Activated T-cell treated with anti-CD3 and anti-CD28 coated beads, Interleukin-2, amount 50 U/mL, for 4 hours (primary cell): ENCODE results near the gene EPHB1. TPM values are rescaled to one million over a fixed set of nuclear protein-coding genes. Genes with fewer than 3 reads are reported as not detected.

Experiments used
- ATAC-seq, 2 donors: fragments of 200-7000 bp; cut with Tn5 transposase; one replicate each; pipeline ENCODE4 v1.10.0; 2021
- DNase-seq: peaks from one replicate; pipeline ENCODE4 v3.0.0-alpha.2; 2020
- H3K27me3 Mint-ChIP-seq: one replicate; pipeline ENCODE4 v1.8.0; 2021; ENCODE audit warnings: low read depth, mixed read lengths
- H3K36me3 Mint-ChIP-seq: one replicate; pipeline ENCODE4 v1.8.0; 2022; ENCODE audit warnings: mixed read lengths; ENCODE audit not compliant: insufficient read depth
- H3K4me1 Mint-ChIP-seq: one replicate; pipeline ENCODE4 v1.8.0; 2021; ENCODE audit warnings: low read depth, mixed read lengths
- H3K4me3 Mint-ChIP-seq: one replicate; pipeline ENCODE4 v1.8.0; 2021; ENCODE audit warnings: mild to moderate bottlenecking, moderate library complexity, mixed read lengths
- H3K9me3 Mint-ChIP-seq: one replicate; pipeline ENCODE4 v1.8.0; 2021; ENCODE audit warnings: mixed read lengths
- total RNA-seq, 3 donors: library from RNA; stranded (reverse); gene quantifications; one replicate each; pipeline ENCODE4 v1.2.1, GENCODE V29; 2021

Gene EPHB1
- total RNA-seq, 3 donors from 2014 or later: 0.50 to 0.71 (median 0.68) TPM

DNA sequence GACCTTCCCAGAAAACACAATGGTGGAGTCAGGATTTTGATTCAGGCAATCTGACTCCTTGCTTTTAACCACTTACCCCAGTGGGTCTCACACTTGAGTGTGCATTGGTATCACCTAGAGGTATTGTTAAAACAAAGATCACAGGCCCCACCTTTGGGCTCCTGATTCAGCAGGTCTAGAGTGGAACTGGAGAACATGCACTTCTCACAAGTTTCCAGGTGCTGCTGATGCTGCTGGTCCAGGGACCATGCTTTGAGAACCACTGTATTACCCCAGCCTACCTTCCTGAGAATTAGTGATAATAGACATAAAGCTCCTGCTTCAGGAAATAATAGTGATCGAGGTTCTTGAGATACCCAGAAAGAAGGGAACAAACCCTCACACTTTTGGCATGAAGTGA is 466.9 kb downstream of the EPHB1 start:
- H3K36me3 Mint-ChIP-seq: no peaks in the 10 kb centered on the region
- peaks cover 3% of the 10 kb centered on the region for H3K27me3 Mint-ChIP-seq
- no peaks in the 10 kb centered on the region for H3K4me1 Mint-ChIP-seq
- no peaks in the 10 kb centered on the region for H3K9me3 Mint-ChIP-seq
- no peak overlapping the region for H3K4me3 Mint-ChIP-seq
- no peak for DNase-seq
- no peak for ATAC-seq

DNA sequence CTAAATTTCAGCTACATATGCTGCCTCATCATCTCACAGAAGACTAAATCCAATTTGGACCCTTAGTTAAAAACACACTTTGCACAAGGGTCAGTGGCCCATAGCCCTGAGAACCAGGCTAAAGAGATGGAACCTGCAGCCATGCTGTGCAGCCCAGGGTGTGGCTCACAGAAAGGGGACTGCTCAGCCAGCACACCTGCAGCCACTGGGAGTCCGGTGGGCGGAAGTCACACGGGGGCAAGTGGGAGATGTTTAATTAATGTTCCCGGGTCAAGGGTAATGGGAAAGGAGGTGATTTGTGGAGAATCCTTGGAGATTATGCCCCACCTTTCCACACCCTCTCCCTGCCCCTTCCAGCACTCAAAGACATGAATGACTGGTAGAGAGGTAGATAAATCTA is 467.4 kb downstream of the EPHB1 start:
- DNase-seq (no peak), ATAC-seq (no peak)
- Mint-ChIP-seq H3K4me3 (no peak overlapping the region), H3K36me3 (no peaks in the 10 kb centered on the region), H3K4me1 (no peaks in the 10 kb centered on the region), H3K9me3 (no peaks in the 10 kb centered on the region), H3K27me3 (peaks cover 3% of the 10 kb centered on the region)

DNA sequence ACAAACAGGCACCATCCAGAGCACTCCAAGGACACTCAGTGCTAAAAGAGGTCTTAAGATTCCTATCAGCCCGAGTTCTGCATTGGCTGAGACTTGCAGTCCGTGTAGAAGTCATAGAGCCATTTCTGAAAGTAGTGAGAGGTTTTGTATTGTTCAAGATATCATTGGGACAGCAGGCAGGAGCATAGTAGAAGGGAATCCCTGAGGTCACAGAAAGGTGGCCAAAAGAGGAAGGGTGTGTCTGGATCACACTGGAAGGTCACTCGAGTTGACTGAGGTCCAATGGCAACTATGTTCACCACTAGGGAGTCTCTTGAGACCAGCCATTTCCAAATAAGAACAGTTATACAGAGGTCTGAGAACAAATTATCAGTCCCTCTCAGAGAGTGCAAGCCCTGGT is 468.3 kb downstream of the EPHB1 start:
- Mint-ChIP-seq H3K27me3 (peaks cover 3% of the 10 kb centered on the region), H3K9me3 (no peaks in the 10 kb centered on the region), H3K36me3 (no peaks in the 10 kb centered on the region), H3K4me1 (no peaks in the 10 kb centered on the region), H3K4me3 (no peak overlapping the region)
- no peak for ATAC-seq
- DNase-seq: no peak

GRCh38 chr3:135267487-135267886 is 472.4 kb downstream of the EPHB1 start:
- no peak for DNase-seq
- H3K4me1 Mint-ChIP-seq: no peaks in the 10 kb centered on the region
- H3K4me3 Mint-ChIP-seq: no peak overlapping the region
- no peak for ATAC-seq
- H3K27me3 Mint-ChIP-seq: peaks cover 1% of the 10 kb centered on the region
- no peaks in the 10 kb centered on the region for H3K36me3 Mint-ChIP-seq
- no peaks in the 10 kb centered on the region for H3K9me3 Mint-ChIP-seq

- H3K27me3 Mint-ChIP-seq: no peaks in the 10 kb centered on the region
- no peak overlapping the region for H3K4me3 Mint-ChIP-seq
- DNase-seq: no peak
- no peaks in the 10 kb centered on the region for H3K4me1 Mint-ChIP-seq
- no peaks in the 10 kb centered on the region for H3K36me3 Mint-ChIP-seq
- ATAC-seq: no peak
- H3K9me3 Mint-ChIP-seq: no peaks in the 10 kb centered on the region
These were observed 474.0 kb downstream of the EPHB1 start for GRCh38 chr3:135268941-135269532.

- Mint-ChIP-seq H3K9me3 (no peaks in the 10 kb centered on the region), H3K27me3 (no peaks in the 10 kb centered on the region), H3K4me1 (no peaks in the 10 kb centered on the region), H3K36me3 (no peaks in the 10 kb centered on the region), H3K4me3 (no peak overlapping the region)
- DNase-seq: no peak
- ATAC-seq: no peak
These were observed 476.3 kb downstream of the EPHB1 start for GRCh38 chr3:135271177-135272025.

DNA sequence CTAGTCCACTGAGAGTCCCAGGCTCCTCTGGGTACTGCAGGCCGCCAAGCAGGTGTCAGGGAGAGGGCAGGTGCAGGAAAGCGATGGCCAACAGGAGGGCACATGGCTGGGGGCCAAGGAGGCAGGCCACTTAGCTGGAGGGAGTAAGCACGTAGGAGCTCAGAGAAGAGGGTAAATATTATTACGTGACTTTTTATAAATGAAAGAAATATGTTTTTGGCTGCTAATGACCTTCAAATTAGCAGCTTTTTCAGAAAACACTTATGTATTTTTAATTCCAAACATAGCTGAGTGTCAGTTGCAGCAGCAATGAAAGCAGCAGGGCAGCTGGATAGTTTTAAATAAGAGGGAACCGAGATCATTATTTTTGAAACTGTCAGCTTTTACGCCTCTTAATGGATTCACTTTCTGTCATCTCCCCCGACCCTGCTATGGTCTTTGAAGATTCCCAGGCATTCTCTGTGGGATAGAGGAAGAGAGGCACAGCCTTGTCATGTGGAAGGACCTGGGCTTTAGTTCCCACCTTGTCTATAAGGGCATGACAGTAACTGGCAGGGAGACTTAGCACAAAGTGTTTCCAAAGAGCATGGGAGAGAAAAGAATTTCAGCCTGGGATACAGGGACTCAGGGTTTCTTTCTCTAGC is 477.1 kb downstream of the EPHB1 start:
- no peaks in the 10 kb centered on the region for H3K27me3 Mint-ChIP-seq
- H3K4me1 Mint-ChIP-seq: no peaks in the 10 kb centered on the region
- no peaks in the 10 kb centered on the region for H3K9me3 Mint-ChIP-seq

GRCh38 chr3:135292162-135292561 is 497.1 kb downstream of the EPHB1 start:
- peaks cover 5% of the 10 kb centered on the region for H3K9me3 Mint-ChIP-seq
- no peaks in the 10 kb centered on the region for H3K4me1 Mint-ChIP-seq
- H3K4me3 Mint-ChIP-seq: no peak overlapping the region
- DNase-seq: no peak
- no peak for ATAC-seq
- H3K36me3 Mint-ChIP-seq: no peaks in the 10 kb centered on the region
- H3K27me3 Mint-ChIP-seq: no peaks in the 10 kb centered on the region

More for the DNA sequence above, 477.1 kb downstream of the EPHB1 start:
- DNase-seq (no peak), ATAC-seq (no peak)
- no peak overlapping the region for H3K4me3 Mint-ChIP-seq
- no peaks in the 10 kb centered on the region for H3K36me3 Mint-ChIP-seq

DNA sequence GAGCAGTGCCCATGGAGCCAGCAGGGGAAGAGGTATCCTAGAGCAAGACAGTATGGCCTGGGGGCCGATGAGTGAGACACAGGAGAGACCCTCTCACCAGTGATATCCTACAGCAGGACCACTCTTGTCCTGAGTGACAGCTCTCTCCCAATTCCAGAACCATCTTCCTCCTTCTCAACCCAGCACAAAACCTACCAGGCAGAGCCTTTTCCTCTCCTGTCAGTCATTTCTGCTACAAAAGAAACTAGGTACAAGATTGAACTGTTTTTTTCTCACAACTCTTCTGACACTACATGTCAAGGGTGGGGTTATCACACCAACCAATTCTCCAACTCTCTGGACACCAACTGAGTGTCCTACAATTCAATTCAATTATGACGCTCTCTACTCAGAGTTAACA is 506.6 kb downstream of the EPHB1 start:
- no peak for DNase-seq
- no peak for ATAC-seq
- H3K36me3 Mint-ChIP-seq: no peaks in the 10 kb centered on the region
- no peaks in the 10 kb centered on the region for H3K27me3 Mint-ChIP-seq
- no peaks in the 10 kb centered on the region for H3K4me1 Mint-ChIP-seq
- no peaks in the 10 kb centered on the region for H3K9me3 Mint-ChIP-seq
- no peak overlapping the region for H3K4me3 Mint-ChIP-seq

DNA sequence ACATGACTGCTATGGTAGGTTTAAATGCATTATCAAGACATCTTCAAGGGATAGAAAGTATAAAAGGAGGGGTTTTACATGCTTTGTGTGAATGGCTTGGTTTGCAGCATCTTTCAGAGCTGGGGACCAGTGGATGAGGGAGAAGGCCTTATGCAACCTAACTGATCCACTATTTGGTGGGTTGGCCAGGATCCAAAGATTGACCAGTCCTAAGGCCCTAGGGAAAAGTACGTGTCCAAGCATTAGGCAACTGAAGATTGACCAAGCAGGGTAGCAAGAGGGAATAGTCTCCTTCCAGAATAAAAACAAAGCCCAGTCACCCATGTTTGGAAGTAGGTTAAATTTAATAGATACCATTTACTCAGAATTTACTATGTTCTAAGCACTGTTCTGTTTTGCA is 509.3 kb downstream of the EPHB1 start:
- no peaks in the 10 kb centered on the region for H3K9me3 Mint-ChIP-seq
- DNase-seq (no peak), ATAC-seq (no peak)
- no peaks in the 10 kb centered on the region for H3K36me3 Mint-ChIP-seq
- H3K27me3 Mint-ChIP-seq: no peaks in the 10 kb centered on the region
- no peak overlapping the region for H3K4me3 Mint-ChIP-seq
- H3K4me1 Mint-ChIP-seq: no peaks in the 10 kb centered on the region

Other genes starting within 250 kb of the EPHB1 start
- not detected for gene KY, start 144.2 kb upstream of the EPHB1 start, total RNA-seq